Activated T-helper 1 cell treated with Interleukin-2 at 50 U/mL for 16 hours (primary cell): ENCODE measurements around the gene FBXW8.

Experiments used
- DNase-seq: peaks from one replicate; pipeline ENCODE4 v3.0.0-alpha.2; 2020; ENCODE audit warnings: low read depth

FBXW8 gene

GRCh38 chr12:117037289-117038022 is 126.7 kb downstream of the FBXW8 start:
- no peak for DNase-seq

GRCh38 chr12:117038023-117038680 is 127.4 kb downstream of the FBXW8 start:
- no peak for DNase-seq

GRCh38 chr12:117038919-117039318 is 128.2 kb downstream of the FBXW8 start:
- no peak for DNase-seq

- DNase-seq: no peak
Measured at GRCh38 chr12:117039891-117040309, 129.2 kb downstream of the FBXW8 start.

DNA sequence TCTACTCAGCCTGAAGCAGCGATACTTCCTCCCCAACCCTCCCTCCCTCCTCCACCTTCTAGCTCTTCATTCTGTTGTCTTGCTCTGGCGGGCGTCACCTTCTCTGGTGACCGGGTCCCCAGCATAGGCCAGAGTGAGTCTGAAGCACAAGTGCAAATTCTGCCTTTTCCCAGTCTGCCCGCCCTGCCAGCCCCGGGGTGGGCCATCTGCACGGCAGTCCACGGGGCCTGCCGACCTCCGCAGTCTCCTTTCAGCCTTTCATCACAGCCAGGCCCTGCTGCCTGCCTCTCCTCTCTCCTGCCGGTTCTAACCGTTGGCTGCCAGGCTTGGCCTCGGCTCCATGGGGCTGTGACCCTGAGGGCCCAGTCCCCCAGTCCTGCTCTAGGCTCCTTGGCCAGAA is 129.7 kb downstream of the FBXW8 start:
- no peak for DNase-seq

DNA sequence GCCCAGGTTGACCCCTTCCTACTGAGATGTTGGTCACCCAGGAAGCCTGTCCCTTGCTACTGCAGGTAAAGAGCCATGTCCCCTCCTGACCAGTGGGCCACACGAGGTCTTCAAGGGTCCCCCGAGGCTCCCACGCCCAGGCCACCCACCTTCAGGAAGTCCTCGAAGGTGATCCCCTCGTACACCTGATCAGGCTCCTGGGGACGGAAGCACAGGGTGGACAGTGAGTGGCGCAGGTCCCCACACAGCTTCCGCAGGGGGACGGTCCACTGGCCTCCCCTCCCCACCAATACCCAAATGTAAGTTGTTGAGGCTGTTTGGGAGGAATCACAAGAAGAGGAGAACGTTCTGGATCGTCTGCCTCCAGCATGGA is 131.0 kb downstream of the FBXW8 start:
- DNase-seq: no peak

DNA sequence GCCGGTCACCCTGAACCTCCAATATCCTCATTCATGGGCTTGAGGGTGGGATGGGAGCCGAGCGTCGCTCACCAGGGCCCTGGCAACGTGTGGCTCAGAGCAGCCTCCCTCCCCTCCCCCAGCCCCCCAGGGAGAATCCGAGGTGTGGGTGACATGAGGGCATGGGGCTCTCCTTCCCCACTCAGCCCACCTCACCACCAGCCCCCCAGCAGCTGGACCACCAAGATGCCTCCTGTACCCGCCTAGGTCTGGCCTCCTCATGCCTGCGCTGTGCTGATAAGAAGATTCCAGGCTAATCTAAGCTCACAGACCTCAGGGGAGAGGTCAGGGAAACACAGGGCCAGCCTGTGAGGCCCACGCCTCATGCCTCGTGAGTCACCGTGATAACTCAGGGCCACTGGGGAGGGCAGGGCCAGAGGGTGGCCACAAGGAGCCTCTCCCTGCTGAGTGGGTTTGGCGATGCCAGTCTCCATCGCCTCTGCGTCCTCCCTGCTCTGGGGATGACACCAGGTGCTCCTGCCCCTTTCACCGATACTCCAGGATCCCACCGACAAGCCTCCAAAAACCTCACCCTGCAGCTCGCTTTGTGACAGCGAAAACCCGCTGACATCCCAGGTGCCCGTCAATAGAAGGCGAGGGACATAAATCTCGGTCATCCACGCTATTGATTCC is 131.6 kb downstream of the FBXW8 start:
- no peak for DNase-seq

DNA sequence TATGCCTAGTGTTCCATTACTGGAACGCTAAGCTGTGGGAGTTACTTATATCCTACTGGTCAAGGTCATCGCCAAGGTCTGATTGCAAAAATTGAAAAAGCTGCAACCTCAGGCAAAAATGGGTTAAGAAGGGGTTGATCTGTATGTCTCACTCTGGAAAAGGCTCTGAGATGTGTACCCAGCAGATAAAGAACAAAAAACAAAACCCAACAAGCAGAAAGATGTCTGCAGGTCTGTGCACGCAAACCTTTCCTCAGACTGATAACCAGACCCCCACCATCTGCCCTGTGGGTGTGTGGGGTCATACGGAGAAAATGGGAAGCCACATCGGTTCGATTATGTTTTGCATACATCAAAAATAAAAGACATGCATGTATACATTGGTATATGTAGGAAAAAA is 132.1 kb downstream of the FBXW8 start:
- no peak for DNase-seq

DNA sequence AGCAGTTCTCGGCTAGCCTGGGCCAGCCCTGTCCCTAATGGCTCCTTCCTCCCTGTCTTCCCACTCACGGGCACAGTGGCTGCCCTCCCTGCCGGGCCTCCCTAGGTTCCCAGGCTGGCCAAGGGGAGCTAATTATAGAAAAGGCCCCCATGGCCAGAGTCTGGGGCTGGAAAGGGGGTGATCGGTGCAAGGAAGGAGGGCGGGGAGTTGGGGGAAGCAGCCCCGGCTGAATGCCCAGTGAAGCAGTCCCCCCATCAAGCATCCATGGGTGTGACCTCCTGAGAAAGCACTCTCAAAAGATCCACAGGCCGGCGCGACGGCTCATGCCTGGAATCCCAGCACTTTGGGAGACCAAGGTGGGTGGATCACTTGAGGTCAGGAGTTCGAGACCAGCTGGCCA is 133.6 kb downstream of the FBXW8 start:
- no peak for DNase-seq

GRCh38 chr12:117044790-117045159 is 134.0 kb downstream of the FBXW8 start:
- no peak for DNase-seq

- DNase-seq: no peak
Measured at GRCh38 chr12:117045160-117046010, 134.6 kb downstream of the FBXW8 start.

DNA sequence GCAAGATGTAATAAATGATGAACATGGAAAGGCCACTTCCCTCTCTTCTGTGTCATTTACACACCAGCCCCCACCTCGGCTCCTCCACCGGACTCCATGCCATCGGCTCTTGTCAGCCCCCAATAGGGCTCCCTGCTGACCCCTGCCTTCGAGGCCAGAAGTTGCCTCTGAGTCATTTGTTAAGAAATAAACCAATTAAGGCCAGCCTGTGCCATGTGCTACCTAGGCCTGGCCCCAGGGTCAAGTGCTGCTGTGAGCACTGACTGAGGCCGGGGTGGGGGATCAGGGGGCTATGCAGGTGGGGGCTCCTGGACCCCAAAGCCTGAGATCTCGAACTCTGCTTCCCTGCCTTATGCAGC is 135.2 kb downstream of the FBXW8 start:
- no peak for DNase-seq

DNA sequence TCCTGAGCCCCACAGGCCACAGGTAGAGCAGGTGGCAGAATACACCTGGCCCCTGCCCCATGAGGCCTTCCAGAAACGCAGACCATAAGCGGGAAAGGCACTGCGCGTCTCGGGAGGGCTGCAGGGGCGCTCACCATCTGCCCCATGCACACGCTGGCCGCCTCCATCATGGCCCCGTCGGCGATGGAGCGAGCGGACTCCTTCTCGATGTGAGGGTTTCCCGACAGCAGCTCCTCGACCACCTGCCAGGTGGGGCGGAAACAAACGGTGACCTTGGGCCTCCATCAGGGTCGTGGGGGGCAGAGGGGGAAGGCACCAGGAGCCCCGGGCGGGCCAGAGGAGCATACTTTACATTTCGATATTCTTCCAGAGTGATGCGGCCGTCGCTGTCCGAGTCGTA is 135.7 kb downstream of the FBXW8 start:
- no peak for DNase-seq

DNA sequence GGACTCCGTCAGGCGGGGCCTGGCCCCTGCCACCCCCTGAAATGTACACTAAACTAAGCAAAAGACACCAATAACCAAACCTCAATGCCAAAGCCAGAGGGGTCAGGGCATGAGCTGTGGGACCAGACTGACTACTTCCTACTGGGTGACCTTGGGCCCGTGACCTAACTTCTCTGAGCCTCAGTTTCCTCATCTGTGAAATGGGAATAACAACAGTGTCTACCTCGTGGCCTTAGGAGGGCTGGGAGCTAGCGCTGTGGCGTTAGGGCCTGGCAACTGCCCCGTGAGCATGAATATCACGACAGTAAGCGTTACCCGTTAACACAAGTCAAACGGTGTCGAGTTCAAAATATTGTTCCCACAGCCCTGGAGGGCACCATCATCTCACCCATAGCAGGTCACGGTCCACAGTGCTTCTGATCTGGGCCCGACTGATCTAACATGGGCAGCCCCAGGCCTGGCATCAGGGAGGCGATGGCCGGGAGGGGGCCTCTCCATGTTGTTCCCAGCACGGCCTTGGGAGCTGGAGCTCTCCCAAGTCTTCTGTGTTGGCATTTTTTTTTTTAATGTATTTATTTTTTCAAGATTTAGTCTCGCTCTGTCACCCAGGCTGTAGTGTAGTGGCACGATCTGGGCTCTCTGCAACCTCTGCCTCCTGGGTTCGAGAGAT is 136.2 kb downstream of the FBXW8 start:
- DNase-seq: no peak

- DNase-seq: no peak
Measured at GRCh38 chr12:117047810-117048584, 137.2 kb downstream of the FBXW8 start.

DNA sequence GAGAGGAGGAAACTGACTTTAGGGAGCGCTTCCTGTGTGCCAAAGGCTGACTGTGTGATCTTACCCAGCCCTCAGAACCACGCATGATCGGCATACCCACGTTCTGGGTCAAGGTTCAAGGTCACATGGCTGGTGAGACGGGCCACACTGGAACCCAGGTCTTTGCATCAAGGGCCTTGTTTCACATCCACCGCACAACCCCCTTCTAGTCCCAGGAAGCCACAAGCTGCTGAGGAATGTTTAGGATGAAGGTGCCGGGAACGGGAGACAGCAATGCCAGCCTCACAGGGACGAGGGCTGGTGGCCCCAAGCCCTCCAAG is 137.8 kb downstream of the FBXW8 start:
- DNase-seq: no peak

GRCh38 chr12:117049295-117049694 is 138.5 kb downstream of the FBXW8 start:
- DNase-seq: no peak

DNA sequence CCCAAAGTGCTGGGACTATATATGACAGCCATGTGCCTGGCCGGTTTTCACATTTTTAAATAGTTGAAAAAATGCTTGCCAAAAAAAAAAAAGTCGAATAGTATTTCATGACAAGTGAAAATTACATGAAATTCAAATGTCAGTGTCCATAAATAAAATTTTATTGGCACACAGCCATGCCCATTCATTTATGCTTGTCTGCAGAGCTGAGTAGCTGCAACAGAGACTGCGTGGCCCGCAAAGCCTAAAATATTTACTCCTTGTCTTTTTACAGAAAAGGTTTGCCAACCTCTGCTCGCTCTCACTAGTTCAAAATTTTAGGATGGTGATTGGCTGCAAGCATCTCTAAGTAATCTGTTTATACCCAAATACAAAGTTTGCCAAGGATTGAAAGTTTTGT is 139.3 kb downstream of the FBXW8 start:
- no peak for DNase-seq

DNA sequence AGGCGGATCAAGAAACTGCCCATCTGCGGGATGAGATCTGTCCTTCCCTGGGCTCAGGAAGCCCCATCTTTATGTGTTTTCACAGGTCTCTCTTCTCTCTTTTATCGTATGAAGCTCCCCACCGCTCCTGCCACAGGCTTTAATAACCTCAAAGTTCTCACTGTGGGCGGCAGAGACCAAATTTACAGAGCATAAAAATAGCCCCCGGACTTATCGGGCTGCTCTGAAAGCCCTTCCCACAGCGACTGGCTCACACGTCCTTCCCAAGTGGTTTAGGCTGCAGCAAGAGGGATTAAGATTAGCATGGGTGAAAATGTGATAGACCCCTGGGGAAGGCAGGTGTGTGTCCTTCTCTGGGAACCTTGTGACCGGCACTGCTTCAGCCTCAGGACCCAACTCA is 140.6 kb downstream of the FBXW8 start:
- DNase-seq: no peak

DNA sequence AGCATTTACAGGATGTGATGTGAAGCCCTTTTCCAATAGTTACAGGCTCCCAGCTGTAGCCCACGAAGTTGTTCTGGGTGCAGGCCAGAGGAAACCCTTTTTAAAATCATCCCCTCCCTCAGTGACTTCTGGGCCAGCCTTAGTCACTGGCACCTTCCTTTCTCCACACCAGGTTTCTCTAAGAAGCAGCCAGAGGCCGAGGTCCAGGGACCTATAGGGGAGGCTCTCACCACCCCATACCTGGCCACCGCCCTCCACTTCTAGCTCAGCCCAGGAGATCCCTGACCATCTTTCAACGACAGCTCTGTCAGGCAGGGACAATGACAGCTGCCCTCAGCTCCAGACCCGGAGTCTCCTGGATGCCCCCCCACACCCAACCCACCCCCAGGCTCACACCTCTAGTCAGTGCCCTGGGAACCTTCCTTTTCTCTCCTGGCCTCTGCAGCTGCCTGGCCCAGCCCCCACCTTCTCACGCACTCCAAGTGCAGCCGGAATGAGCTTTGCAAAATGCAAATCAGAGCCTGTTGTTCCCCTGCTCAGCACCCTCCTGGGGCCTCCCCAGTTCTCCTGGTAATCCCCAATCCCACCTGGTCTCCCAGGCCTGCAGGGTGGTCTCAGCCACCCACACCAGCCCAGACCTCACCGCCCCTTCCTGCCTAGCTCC is 141.8 kb downstream of the FBXW8 start:
- no peak for DNase-seq

DNA sequence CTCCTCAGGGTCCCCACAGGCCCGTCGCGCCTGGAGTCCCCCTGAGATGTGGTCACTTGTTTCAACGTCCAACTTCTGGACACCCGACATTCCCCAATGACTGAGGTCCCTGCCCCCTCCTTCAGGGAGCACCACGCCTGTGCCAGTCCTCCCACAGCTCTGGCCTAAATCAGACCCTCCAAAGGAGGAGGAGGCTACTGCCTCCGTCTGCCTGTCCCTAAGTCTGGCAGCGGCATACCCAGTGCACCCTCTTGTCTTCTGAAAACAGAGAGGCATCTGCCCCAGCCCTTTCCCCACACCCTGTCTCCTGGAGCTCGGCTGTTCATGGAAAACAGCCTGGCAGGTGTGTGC is 142.3 kb downstream of the FBXW8 start:
- no peak for DNase-seq
